NK-92 treated with Interleukin-12 subunit alpha and Interleukin-12 subunit beta, amount 100 ng/mL, for 24 hours (cell line): ENCODE measurements around the gene NFIL3.

Experiments used
- DNase-seq: peaks from one replicate; lab custom pipeline; 2025; lab: John Stamatoyannopoulos, UW

NFIL3 gene

DNA sequence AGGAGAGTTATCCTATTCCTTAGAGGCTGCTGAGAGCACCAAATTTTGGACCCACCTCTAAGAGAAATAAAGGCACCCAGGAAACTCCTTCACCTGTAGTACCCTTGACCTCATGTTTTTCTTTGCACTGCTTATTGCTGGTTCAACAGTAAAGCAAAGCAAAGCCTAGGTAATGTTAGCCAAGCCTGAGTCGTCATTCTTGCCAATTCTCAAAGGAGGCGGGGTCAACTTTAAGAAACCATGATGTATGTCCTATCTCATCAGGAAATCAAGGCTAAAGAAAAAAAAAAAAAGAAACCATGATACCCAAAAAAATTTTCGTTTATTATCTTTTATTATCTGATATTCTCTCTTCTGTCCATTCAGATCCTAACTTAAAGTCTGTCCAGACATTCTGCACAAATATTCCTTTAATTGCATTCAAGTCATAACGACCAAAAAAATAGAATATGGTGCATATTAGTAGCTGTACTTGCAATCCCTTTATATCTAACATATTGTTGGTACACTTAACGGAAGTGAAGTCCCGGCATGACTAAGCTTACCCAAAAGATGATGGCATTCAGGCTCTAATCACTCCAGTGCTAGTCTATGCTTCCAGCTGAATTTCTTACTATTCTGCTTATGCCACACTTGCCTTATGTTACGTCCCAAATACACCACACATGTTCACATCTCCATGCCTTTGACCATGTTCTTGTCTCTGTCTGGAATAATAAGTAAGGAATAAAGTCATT, 63.7 kb downstream of the NFIL3 start:
- DNase-seq: no peak

DNA sequence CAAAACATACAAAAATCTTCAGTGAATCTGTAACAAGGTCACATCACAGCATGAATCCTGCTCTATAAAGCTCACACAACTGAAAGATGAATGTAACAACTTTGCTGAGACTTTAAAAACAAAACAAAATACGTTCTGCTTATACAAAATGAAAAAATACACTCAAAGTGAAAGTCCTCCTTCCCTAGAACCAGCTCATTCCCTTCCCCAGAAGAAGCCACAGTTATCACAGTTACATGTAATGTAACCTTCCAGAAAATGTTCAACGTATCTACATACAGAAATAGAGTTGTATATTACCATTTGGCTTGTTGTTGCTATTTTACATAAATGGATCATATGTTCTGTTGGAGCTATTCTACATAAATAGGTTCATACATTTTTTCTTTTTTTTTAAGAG, 64.5 kb downstream of the NFIL3 start:
- DNase-seq: no peak
